ENCODE results near the gene ADGRD2.

ADGRD2 gene

GRCh38 chr9:124454791-124455443 lies 4.7 kb downstream of the ADGRD2 start:
- TF ChIP-seq JUND (IDR thresholded peaks at IDR 0.05; ENCODE audit: low read depth): no peak
- in situ Hi-C loops (cut with HindIII; ENCODE audit: low pct_unique_long_range_greater_than_20kb, low sequenced_read_pairs): no loop called here
- DNase-seq (ENCODE audit: low read depth in 1 of 2, low spot score in 1 of 2): no peak

- no peak for DNase-seq (ENCODE audit: low read depth in 1 of 2, low spot score in 1 of 2)
- no peak for TF ChIP-seq JUND (IDR thresholded peaks at IDR 0.05; ENCODE audit: low read depth)
- in situ Hi-C loops (cut with HindIII; ENCODE audit: low pct_unique_long_range_greater_than_20kb, low sequenced_read_pairs): no loop called here
These were observed 5.6 kb downstream of the ADGRD2 start for GRCh38 chr9:124455820-124456219.

GRCh38 chr9:124456341-124457078 lies 6.3 kb downstream of the ADGRD2 start:
- TF ChIP-seq JUND (IDR thresholded peaks at IDR 0.05; ENCODE audit: low read depth): no peak
- in situ Hi-C loops (cut with HindIII; ENCODE audit: low pct_unique_long_range_greater_than_20kb, low sequenced_read_pairs): no loop called here
- no peak for DNase-seq (ENCODE audit: low read depth in 1 of 2, low spot score in 1 of 2)

GRCh38 chr9:124457079-124457886 lies 7.0 kb downstream of the ADGRD2 start:
- peak in 1 of 2 experiments; percentile 23 for DNase-seq (ENCODE audit: low read depth in 1 of 2, low spot score in 1 of 2)
- in situ Hi-C loops (cut with HindIII; ENCODE audit: low pct_unique_long_range_greater_than_20kb, low sequenced_read_pairs): no loop called here
- TF ChIP-seq JUND (IDR thresholded peaks at IDR 0.05; ENCODE audit: low read depth): no peak

GRCh38 chr9:124457887-124458431 lies 7.7 kb downstream of the ADGRD2 start:
- in situ Hi-C loops (cut with HindIII; ENCODE audit: low pct_unique_long_range_greater_than_20kb, low sequenced_read_pairs): no loop called here
- DNase-seq (ENCODE audit: low read depth in 1 of 2, low spot score in 1 of 2): no peak
- no peak for TF ChIP-seq JUND (IDR thresholded peaks at IDR 0.05; ENCODE audit: low read depth)

- no peak for DNase-seq (ENCODE audit: low read depth in 1 of 2, low spot score in 1 of 2)
- TF ChIP-seq JUND (IDR thresholded peaks at IDR 0.05; ENCODE audit: low read depth): no peak
- in situ Hi-C loops (cut with HindIII; ENCODE audit: low pct_unique_long_range_greater_than_20kb, low sequenced_read_pairs): no loop called here
These were observed 8.2 kb downstream of the ADGRD2 start for GRCh38 chr9:124458441-124458840.

GRCh38 chr9:124462739-124463138 lies 12.5 kb downstream of the ADGRD2 start:
- no peak for TF ChIP-seq JUND (IDR thresholded peaks at IDR 0.05; ENCODE audit: low read depth)
- in situ Hi-C loops (cut with HindIII; ENCODE audit: low pct_unique_long_range_greater_than_20kb, low sequenced_read_pairs): no loop called here
- DNase-seq (ENCODE audit: low read depth in 1 of 2, low spot score in 1 of 2): no peak

GRCh38 chr9:124465736-124466135 lies 15.5 kb downstream of the ADGRD2 start:
- DNase-seq (ENCODE audit: low read depth in 1 of 2, low spot score in 1 of 2): no peak
- in situ Hi-C loops (cut with HindIII; ENCODE audit: low pct_unique_long_range_greater_than_20kb, low sequenced_read_pairs): no loop called here
- no peak for TF ChIP-seq JUND (IDR thresholded peaks at IDR 0.05; ENCODE audit: low read depth)

GRCh38 chr9:124467410-124468060 lies 17.3 kb downstream of the ADGRD2 start:
- no peak for DNase-seq (ENCODE audit: low read depth in 1 of 2, low spot score in 1 of 2)
- TF ChIP-seq JUND (IDR thresholded peaks at IDR 0.05; ENCODE audit: low read depth): no peak
- in situ Hi-C loops (cut with HindIII; ENCODE audit: low pct_unique_long_range_greater_than_20kb, low sequenced_read_pairs): no loop called here

- TF ChIP-seq JUND (IDR thresholded peaks at IDR 0.05; ENCODE audit: low read depth): no peak
- in situ Hi-C loops (cut with HindIII; ENCODE audit: low pct_unique_long_range_greater_than_20kb, low sequenced_read_pairs): no loop called here
- DNase-seq (ENCODE audit: low read depth in 1 of 2, low spot score in 1 of 2): no peak
These were observed 17.9 kb downstream of the ADGRD2 start for GRCh38 chr9:124468061-124468740.

- TF ChIP-seq JUND (IDR thresholded peaks at IDR 0.05; ENCODE audit: low read depth): no peak
- no peak for DNase-seq (ENCODE audit: low read depth in 1 of 2, low spot score in 1 of 2)
- in situ Hi-C loops (cut with HindIII; ENCODE audit: low pct_unique_long_range_greater_than_20kb, low sequenced_read_pairs): no loop called here
These were observed 19.0 kb downstream of the ADGRD2 start for GRCh38 chr9:124469011-124469832.

Data from T47D (cell line).